Left ventricle myocardium inferior (tissue), 1 donor: ENCODE measurements around the gene SLC9A1. TPM values are rescaled to one million over a fixed set of nuclear protein-coding genes. Genes with fewer than 3 reads are reported as not detected.

Experiments used
- DNase-seq: peaks from one replicate; pipeline ENCODE4 v3.0.0-alpha.2; 2020
- H3K27ac ChIP-seq: fragments of 200-600 bp; replicated peaks from 2 replicates; pipeline ENCODE4 v1.8.0; 2021
- H3K27me3 ChIP-seq: fragments of 200-600 bp; 2 replicates; pipeline ENCODE4 v1.8.0; 2021; ENCODE audit warnings: low read depth
- H3K36me3 ChIP-seq: fragments of 200-600 bp; 2 replicates; pipeline ENCODE4 v1.8.0; 2021
- H3K4me1 ChIP-seq: fragments of 200-600 bp; 2 replicates; pipeline ENCODE4 v1.8.0; 2021
- H3K4me3 ChIP-seq: fragments of 200-600 bp; 2 replicates; pipeline ENCODE4 v1.8.0; 2021; ENCODE audit warnings: mild to moderate bottlenecking, moderate library complexity
- H3K9me3 ChIP-seq: fragments of 200-600 bp; replicated peaks from 2 replicates; pipeline ENCODE4 v1.8.0; 2021
- intact Hi-C: fragments of 100-400 bp; cut with micrococcal nuclease; formaldehyde crosslinking; loops from one replicate; pipeline ENCODE4 v1.11.0; 2022
- total RNA-seq: library from RNA; stranded (reverse); fragmentation: NEBNext Ultra II Directional; extraction: Animal tissue kit (Norgen Biotek cat#: 25700); gene quantifications from one replicate; pipeline ENCODE4 v1.2.1, GENCODE V29; 2021
- TF ChIP-seq, protein P1 (sequence below): fragments of 200-600 bp; IDR thresholded peaks from 2 replicates; pipeline ENCODE4 v1.8.0; 2021; ENCODE audit warnings: antibody characterized with exemption, mild to moderate bottlenecking, borderline replicate concordance
- donor health status: DM: no; HTN: yes; CAD: no; lungs with severe emphysema.

Gene SLC9A1
- total RNA-seq, 1 donor from 2014 or later, result 19.5 TPM

DNA sequence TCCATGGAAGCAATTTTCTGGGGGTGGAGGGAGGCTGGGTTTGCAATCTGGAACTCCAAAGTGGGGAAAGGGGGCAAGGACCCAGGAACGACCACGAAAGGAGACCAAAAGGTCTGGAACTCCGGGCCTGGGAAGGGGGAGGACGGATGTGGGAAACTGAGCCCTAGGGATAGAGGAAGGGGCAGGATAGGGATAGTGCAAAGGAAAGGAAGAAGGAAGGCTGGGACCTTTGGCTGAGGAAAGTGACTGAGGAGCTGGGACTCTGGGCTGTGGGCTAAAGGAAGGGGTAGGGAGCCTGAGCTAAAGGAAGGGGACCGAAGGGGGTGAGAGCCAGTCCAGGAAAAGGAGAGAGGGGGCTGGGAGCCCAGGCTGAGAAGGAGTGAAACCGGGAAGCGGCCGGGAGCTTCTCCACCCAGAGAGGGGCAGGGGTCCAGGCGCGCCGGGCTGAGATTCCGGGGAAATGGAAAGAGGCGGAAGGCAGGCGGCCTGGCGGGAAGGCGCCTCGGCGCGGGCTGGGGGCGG lies 395 bp downstream of the SLC9A1 start:
- Histone ChIP-seq H3K4me1 (peaks cover 58% of the 10 kb centered on the region), H3K27ac (peak overlapping the region; percentile 94), H3K36me3 (no peaks in the 10 kb centered on the region), H3K4me3 (peak overlapping the region; percentile 83), H3K9me3 (no peaks in the 10 kb centered on the region), H3K27me3 (no peaks in the 10 kb centered on the region)
- TF ChIP-seq, protein P1, sequence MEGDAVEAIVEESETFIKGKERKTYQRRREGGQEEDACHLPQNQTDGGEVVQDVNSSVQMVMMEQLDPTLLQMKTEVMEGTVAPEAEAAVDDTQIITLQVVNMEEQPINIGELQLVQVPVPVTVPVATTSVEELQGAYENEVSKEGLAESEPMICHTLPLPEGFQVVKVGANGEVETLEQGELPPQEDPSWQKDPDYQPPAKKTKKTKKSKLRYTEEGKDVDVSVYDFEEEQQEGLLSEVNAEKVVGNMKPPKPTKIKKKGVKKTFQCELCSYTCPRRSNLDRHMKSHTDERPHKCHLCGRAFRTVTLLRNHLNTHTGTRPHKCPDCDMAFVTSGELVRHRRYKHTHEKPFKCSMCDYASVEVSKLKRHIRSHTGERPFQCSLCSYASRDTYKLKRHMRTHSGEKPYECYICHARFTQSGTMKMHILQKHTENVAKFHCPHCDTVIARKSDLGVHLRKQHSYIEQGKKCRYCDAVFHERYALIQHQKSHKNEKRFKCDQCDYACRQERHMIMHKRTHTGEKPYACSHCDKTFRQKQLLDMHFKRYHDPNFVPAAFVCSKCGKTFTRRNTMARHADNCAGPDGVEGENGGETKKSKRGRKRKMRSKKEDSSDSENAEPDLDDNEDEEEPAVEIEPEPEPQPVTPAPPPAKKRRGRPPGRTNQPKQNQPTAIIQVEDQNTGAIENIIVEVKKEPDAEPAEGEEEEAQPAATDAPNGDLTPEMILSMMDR, result no peak
- no peak for DNase-seq
- intact Hi-C loops, result no loop called here

DNA sequence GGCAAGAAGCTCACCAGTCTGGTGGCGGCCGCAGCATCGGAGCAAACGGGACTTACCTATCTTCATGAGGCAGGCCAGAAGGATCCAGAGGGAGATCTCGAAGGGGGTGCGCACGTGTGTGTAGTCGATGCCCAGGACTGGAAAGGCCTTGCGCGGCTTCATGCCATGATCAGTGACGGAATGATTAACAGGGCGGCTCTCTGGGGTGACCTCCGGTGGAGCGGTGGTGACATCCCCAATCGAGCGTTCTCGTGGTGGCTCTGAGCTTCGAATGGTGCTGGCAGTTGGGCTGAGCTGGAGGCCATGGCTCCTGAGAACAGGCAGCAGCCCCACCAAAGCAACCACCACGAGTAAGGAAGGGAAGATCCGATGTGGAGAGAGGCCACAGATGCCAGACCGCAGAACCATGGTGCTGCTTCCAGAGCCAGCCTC lies 982 bp downstream of the SLC9A1 start:
- intact Hi-C loops, result no loop called here
- Histone ChIP-seq H3K4me1 (peaks cover 64% of the 10 kb centered on the region), H3K4me3 (peak overlapping the region; percentile 83), H3K9me3 (no peaks in the 10 kb centered on the region), H3K27ac (peak overlapping the region; percentile 94), H3K36me3 (no peaks in the 10 kb centered on the region), H3K27me3 (no peaks in the 10 kb centered on the region)
- TF ChIP-seq, protein P1, result no peak
- no peak for DNase-seq

DNA sequence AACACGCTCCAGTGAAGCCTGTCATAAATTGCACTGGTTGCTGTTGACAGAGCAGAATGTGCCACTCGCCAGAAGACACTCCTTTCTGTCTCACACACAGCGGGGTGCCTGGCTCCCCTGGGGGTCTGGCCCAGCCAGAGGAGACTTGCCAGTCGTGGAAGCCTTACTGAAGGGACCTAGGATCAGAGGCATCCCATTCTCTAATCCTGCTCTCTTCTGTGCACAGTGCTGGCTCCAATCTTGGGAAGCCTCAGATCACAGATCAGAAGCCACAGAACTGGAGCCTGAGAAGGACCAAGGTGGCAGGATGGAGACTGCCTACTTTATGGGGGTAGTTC lies 1.4 kb downstream of the SLC9A1 start:
- H3K9me3 ChIP-seq, result no peaks in the 10 kb centered on the region
- TF ChIP-seq, protein P1, result no peak
- intact Hi-C loops, result no loop called here
- peak overlapping the region; percentile 94 for H3K27ac ChIP-seq
- H3K4me1 ChIP-seq, result peaks cover 68% of the 10 kb centered on the region
- no peaks in the 10 kb centered on the region for H3K36me3 ChIP-seq
- DNase-seq, result no peak
- H3K4me3 ChIP-seq, result peak overlapping the region; percentile 83
- no peaks in the 10 kb centered on the region for H3K27me3 ChIP-seq

DNA sequence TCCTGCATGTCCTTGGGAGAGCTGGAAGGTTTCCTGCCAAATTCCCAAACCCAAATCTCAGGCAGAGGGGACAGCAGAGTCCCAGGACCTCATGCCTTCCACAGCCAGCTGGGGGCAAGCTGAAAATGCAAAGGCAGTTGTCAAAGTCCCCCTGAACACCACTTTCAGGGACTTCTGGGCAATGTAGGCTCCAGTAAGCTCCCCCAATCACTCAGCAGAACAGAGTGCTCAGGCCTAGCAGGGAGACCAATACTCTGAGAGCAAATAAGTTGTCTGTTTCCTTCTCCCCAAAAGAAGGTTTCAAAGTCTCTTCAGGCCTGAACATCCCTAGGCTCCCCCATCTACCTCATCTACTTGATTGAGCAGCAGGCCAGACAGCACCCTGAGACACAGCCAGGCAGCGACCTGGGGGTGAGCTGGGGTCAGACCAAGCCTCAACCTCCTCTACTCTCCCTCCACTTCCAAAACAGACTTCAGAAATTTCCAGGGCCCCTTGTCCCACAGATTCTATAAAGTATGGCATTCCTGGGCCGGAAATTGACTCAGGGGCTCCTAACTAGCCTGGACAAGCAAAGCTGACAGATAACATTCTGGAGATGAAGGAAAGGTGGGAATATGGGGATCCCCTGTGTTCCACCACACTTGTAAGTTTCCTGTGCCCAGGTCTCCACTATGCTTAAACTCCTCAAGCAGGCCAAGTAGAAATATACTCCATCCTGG lies 1.9 kb downstream of the SLC9A1 start:
- H3K9me3 ChIP-seq, result no peaks in the 10 kb centered on the region
- peak overlapping the region; percentile 94 for H3K27ac ChIP-seq
- peak overlapping the region; percentile 83 for H3K4me3 ChIP-seq
- no peaks in the 10 kb centered on the region for H3K27me3 ChIP-seq
- no peaks in the 10 kb centered on the region for H3K36me3 ChIP-seq
- intact Hi-C loops, result no loop called here
- DNase-seq, result no peak
- H3K4me1 ChIP-seq, result peaks cover 74% of the 10 kb centered on the region
- TF ChIP-seq, protein P1, result no peak

DNA sequence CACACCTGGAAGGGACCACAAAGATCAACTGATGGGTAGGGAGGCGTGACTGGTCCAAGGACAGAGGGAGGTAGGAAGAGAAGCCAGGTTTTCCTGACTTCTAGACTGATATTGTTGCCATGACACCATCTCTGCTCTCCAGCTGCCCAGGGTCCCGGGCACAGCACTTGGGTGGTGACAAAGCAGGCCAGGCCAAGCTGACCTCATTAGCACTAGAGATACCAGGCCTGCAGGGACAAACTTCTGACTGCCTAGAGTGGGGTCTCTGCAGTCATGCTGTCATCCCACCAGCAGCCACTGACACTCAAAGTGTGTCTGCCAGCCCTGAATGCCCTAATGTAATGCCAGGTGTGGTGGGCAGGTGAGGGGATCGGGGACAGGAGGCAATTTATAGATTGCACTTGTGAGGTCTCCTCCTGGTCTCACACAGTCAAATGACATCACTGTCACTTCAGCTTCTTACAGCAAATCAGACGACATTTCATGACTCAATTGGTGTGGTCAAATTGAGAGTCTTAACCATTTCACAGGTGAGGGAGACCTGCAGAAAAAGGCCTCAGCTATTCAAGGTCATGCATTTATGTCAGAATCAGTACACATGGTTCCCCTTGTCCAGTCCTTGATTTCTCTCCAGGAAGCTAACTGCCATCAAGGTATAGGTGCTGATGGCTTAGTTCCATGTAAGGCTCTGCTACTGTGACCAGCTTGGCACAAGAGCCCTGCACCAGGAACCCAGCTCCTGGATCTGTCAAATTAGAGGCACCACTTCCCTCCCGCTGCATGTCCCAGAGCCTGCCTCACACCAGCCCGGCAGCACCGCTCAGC lies 2.7 kb downstream of the SLC9A1 start:
- Histone ChIP-seq H3K9me3 (no peaks in the 10 kb centered on the region), H3K36me3 (no peaks in the 10 kb centered on the region), H3K4me3 (peak overlapping the region; percentile 83), H3K4me1 (peaks cover 79% of the 10 kb centered on the region), H3K27me3 (no peaks in the 10 kb centered on the region), H3K27ac (peak overlapping the region; percentile 94)
- DNase-seq, result peak; percentile 58
- intact Hi-C loops, result no loop called here
- TF ChIP-seq, protein P1, result no peak
